ENCODE measurements around the gene NRARP.

Gene NRARP

DNA sequence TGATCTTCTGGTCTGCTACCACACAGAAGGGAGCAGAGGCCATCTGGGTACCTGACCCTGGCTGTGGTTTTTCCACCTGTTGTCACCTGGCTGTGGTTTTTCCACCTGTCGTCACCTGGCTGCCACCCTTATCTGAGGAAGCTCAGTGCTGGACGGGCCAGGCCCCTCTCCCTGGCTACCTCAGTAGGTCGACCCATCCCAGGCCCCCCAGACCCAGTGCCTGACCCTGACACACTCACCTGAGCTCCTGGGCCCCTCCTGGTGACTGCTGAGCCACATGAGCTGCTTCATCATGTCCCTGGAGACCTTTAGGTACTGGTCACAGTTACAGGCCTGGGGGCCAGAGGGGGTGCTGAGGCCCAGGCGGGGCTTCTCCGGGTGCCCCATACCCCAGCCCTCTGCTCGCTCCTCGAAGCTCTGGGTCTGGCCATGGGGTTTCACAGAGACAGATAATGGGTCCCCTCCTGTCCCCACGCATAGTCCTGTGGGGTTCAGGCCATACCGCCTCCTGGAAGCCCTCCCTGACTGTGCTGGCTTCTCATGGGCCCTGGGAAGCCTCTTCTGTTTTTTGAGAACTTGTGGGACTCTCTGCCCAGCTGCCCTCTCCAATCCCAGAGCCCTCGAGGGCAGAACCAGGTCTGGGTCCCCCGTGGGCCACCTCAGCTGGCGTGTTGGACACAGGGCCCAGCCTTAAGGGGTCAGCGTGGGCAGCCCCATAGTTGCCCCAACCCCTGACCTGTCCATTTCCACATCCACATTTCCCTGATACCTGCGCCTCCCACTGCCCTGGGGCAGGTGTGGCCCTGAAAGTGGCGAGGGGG lies 7.5 kb upstream of the NRARP start:
- no CpG with 5 or more reads among the region's 15 CpGs for WGBS (ENCODE audit: insufficient coverage, insufficient read length)
- DNase-seq (ENCODE audit: low read depth, low spot score) = no peak
- Histone ChIP-seq H3K27me3 (ENCODE audit: control insufficient read depth, insufficient read depth, low read length) (no peaks in the 10 kb centered on the region), H3K27ac (ENCODE audit: low read length) (no peak overlapping the region), H3K4me1 (ENCODE audit: control insufficient read depth, insufficient read depth, low read length) (peaks cover 16% of the 10 kb centered on the region), H3K4me3 (ENCODE audit: low read length) (no peak overlapping the region), H3K36me3 (ENCODE audit: control insufficient read depth, insufficient read depth, low read length) (no peaks in the 10 kb centered on the region; the same call in 1 of the 2 replicates), H3K9me3 (ENCODE audit: control insufficient read depth, insufficient read depth, low read length) (no peaks in the 10 kb centered on the region)

DNA sequence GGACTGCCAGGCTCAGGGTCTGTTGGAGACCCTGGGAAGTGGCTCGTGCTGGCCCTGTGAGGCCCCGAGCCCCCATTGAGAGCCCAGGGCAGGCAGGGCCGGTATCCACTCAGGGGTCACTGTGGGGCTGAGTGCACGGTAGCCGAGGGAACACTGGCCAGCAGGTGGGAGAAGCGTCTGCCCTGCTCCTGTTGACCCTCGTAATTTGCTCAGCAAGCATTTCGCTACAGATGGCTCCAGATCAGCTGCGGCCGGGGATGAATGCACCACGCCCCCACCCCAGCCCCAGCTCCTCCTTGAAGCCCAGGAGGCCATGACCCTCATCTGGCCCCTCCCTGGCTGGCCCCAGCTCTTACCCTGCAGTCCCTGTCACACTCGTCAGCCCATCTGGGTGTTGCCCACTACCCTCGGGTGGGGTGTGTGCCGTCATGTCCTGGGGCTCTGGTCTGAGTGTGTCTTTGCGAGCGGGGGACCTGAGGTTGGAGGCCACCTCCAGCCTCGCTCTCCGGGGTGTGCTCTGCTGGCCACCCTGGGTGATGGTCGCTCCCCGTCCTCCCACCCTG lies 6.1 kb upstream of the NRARP start:
- no peak overlapping the region for H3K27ac ChIP-seq (ENCODE audit: low read length)
- H3K27me3 ChIP-seq (ENCODE audit: control insufficient read depth, insufficient read depth, low read length) = no peaks in the 10 kb centered on the region; the same call in 1 of the 2 replicates
- no peak overlapping the region for H3K4me3 ChIP-seq (ENCODE audit: low read length)
- no peaks in the 10 kb centered on the region for H3K9me3 ChIP-seq (ENCODE audit: control insufficient read depth, insufficient read depth, low read length)
- no peak for DNase-seq (ENCODE audit: low read depth, low spot score)
- WGBS (ENCODE audit: insufficient coverage, insufficient read length) = no CpG with 5 or more reads among the region's 20 CpGs
- H3K4me1 ChIP-seq (ENCODE audit: control insufficient read depth, insufficient read depth, low read length) = peaks cover 19% of the 10 kb centered on the region
- H3K36me3 ChIP-seq (ENCODE audit: control insufficient read depth, insufficient read depth, low read length) = no peaks in the 10 kb centered on the region

DNA sequence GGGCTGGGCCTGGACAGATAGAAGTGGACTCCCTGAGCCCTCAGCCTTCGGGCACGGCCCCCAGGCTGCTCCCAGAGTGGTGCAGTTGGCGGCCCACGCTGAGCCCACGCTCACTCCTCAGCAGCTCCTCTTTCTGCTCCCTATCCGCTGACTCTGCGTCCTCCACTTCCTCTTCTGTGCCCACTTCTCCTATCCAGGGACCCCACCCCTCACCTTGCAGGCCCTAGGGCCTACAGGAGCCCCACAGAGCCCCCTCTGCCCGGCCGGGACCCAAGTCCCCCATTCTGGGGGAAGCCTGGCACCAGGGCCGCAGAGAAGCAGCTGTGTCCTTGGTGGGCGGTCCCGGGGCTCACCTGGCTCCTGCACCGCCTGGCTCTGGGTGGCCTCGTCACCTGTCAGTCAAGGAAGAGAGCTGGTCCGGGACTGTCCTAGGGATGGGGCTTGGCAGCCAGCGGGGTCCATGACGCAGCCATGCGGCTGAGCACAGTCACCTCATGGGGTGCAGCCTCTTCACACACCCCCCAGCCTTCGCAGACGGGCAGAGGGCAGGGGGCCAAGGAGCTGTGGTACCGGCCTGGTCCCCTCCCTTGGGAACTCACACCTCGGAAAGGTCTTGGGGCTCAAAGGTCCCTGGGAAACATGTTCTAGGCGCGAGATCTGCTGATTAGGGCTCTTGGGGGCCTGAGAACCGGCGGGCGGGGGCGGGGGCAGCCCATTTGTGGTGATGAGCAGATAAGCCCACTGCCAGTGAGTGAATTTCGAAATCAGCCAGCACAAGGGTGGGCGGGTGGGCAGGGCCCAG lies 5.4 kb upstream of the NRARP start:
- Histone ChIP-seq H3K4me3 (ENCODE audit: low read length) (no peak overlapping the region), H3K27ac (ENCODE audit: low read length) (no peak overlapping the region), H3K4me1 (ENCODE audit: control insufficient read depth, insufficient read depth, low read length) (peaks cover 20% of the 10 kb centered on the region), H3K27me3 (ENCODE audit: control insufficient read depth, insufficient read depth, low read length) (no peaks in the 10 kb centered on the region; the same call in 1 of the 2 replicates), H3K36me3 (ENCODE audit: control insufficient read depth, insufficient read depth, low read length) (no peaks in the 10 kb centered on the region), H3K9me3 (ENCODE audit: control insufficient read depth, insufficient read depth, low read length) (no peaks in the 10 kb centered on the region)
- WGBS (ENCODE audit: insufficient coverage, insufficient read length) = no CpG with 5 or more reads among the region's 30 CpGs
- DNase-seq (ENCODE audit: low read depth, low spot score) = no peak

DNA sequence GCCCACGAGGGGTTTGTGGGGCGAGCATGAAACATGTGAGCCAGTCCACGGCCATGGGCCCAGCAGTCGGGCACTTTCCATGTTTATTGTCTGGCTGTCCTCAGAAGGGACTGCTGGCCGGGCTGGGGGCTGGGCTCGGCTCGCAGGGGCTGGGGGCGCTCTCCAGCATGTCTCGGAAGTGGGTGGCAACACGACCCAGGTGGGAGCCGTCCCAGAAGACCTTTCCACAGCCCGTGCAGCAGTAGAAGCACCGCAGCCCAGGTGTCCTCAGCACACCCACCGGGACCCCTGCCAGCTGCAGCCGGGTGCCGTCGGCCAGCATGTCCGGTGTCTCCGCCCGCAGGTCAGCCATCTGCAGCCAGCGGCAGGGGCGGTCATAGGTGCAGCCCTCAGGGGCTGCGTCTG lies 4.8 kb upstream of the NRARP start:
- Histone ChIP-seq H3K27me3 (ENCODE audit: control insufficient read depth, insufficient read depth, low read length) (no peaks in the 10 kb centered on the region; the same call in 1 of the 2 replicates), H3K4me3 (ENCODE audit: low read length) (no peak overlapping the region), H3K9me3 (ENCODE audit: control insufficient read depth, insufficient read depth, low read length) (no peaks in the 10 kb centered on the region), H3K4me1 (ENCODE audit: control insufficient read depth, insufficient read depth, low read length) (peaks cover 20% of the 10 kb centered on the region), H3K36me3 (ENCODE audit: control insufficient read depth, insufficient read depth, low read length) (no peaks in the 10 kb centered on the region), H3K27ac (ENCODE audit: low read length) (no peak overlapping the region)
- no peak for DNase-seq (ENCODE audit: low read depth, low spot score)
- WGBS (ENCODE audit: insufficient coverage, insufficient read length) = no CpG with 5 or more reads among the region's 23 CpGs

DNA sequence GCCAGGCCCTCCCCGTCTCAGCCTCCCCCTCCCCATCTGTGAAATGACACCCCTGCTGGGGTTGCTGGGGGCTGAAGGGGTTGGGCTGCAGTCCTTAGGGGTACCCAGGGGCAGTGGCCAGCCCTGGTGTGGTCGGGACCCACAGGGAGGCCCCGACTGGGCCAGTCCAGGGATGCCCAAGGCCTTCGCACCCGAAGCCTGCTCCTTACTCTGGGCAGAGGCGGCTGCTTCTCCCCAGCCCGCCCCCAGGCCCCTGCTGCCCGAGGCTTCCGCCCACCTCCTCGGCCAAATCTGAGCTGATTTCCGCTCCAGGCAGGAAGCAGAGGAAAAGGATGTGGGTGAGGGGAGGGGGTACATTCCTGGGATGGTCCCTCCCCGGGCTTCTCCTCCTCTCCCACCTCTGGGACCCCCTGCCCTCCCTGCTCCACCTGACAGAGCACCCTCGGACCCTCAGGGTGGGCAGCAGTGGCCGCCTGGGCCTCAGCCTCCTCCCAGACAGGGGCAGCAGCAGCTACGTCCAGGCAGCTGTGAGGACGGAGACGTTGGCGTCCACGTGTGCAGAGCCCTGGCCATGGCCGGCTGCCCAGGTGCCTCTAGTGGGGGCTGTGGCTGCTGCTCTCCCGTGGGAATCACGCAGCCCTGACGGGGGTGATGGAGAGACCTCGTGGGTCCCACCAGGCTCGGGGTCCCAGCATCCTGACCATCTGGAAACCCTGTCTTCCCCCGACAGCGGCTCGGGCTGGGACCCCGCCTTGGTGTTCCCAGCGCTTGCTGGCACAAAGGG lies 4.2 kb upstream of the NRARP start:
- Histone ChIP-seq H3K27me3 (ENCODE audit: control insufficient read depth, insufficient read depth, low read length) (no peaks in the 10 kb centered on the region; the same call in 1 of the 2 replicates), H3K4me1 (ENCODE audit: control insufficient read depth, insufficient read depth, low read length) (peaks cover 22% of the 10 kb centered on the region), H3K9me3 (ENCODE audit: control insufficient read depth, insufficient read depth, low read length) (no peaks in the 10 kb centered on the region), H3K4me3 (ENCODE audit: low read length) (no peak overlapping the region), H3K27ac (ENCODE audit: low read length) (no peak overlapping the region), H3K36me3 (ENCODE audit: control insufficient read depth, insufficient read depth, low read length) (no peaks in the 10 kb centered on the region)
- no CpG with 5 or more reads among the region's 30 CpGs for WGBS (ENCODE audit: insufficient coverage, insufficient read length)
- no peak for DNase-seq (ENCODE audit: low read depth, low spot score)

DNA sequence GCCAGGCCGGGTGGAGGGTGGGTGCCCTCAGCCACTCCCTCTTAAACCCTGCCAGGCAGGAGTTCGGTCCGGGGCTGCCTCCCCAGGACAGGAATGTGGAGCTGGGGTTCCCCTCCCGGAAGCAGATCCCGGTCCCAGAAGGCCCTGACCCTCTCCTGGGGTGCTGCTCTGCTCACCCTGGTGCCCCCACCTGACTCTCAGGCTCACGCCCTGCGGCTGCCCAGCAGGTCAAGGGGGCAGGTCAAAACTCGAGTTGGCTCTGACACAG lies 3.7 kb upstream of the NRARP start:
- no peaks in the 10 kb centered on the region for H3K9me3 ChIP-seq (ENCODE audit: control insufficient read depth, insufficient read depth, low read length)
- H3K27ac ChIP-seq (ENCODE audit: low read length) = no peak overlapping the region
- H3K4me3 ChIP-seq (ENCODE audit: low read length) = no peak overlapping the region
- no CpG with 5 or more reads among the region's 8 CpGs for WGBS (ENCODE audit: insufficient coverage, insufficient read length)
- H3K27me3 ChIP-seq (ENCODE audit: control insufficient read depth, insufficient read depth, low read length) = no peaks in the 10 kb centered on the region; the same call in 1 of the 2 replicates
- peaks cover 22% of the 10 kb centered on the region for H3K4me1 ChIP-seq (ENCODE audit: control insufficient read depth, insufficient read depth, low read length)
- no peaks in the 10 kb centered on the region for H3K36me3 ChIP-seq (ENCODE audit: control insufficient read depth, insufficient read depth, low read length)
- DNase-seq (ENCODE audit: low read depth, low spot score) = no peak

DNA sequence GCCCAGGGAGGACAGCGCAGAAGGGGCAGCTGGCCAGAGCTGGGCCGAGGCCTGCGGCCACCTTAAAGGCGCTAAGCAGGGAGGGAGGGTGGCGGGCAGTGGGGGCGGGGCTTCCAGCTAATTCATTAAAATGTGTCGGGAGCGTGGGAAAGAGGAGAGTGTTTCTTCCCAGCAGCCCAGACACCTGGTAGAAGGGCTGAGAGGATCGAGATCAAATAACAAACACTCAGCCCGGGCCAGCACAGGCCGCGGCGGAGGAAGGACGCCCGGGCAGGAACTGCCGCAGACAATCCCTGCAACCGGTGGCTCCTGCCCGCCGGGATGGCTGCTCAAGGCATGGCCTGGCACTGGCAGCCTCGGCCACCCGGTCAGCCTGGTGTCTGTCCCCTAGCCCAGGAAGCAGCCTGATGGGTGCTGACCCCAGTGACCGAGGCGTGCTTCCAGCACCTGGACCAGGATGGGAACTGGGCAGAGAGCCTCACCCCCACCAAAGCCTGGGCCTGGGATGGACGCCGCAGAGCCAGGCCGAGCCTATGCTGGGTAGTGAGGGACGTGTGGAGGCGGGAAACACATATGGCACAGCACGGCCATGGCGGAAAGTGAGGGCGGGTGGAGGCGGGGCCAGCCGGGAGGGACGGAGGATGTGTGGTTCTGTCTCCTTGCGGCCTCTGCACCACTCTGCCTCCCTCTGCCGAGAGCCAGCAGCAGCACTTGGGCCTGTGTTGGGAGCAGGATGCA lies 3.2 kb upstream of the NRARP start:
- no peaks in the 10 kb centered on the region; the same call in 1 of the 2 replicates for H3K27me3 ChIP-seq (ENCODE audit: control insufficient read depth, insufficient read depth, low read length)
- DNase-seq (ENCODE audit: low read depth, low spot score) = no peak
- H3K9me3 ChIP-seq (ENCODE audit: control insufficient read depth, insufficient read depth, low read length) = no peaks in the 10 kb centered on the region
- H3K27ac ChIP-seq (ENCODE audit: low read length) = no peak overlapping the region
- no peak overlapping the region for H3K4me3 ChIP-seq (ENCODE audit: low read length)
- peaks cover 22% of the 10 kb centered on the region for H3K4me1 ChIP-seq (ENCODE audit: control insufficient read depth, insufficient read depth, low read length)
- no CpG with 5 or more reads among the region's 36 CpGs for whole genome bisulfite sequencing (ENCODE audit: insufficient coverage, insufficient read length)
- H3K36me3 ChIP-seq (ENCODE audit: control insufficient read depth, insufficient read depth, low read length) = no peaks in the 10 kb centered on the region

DNA sequence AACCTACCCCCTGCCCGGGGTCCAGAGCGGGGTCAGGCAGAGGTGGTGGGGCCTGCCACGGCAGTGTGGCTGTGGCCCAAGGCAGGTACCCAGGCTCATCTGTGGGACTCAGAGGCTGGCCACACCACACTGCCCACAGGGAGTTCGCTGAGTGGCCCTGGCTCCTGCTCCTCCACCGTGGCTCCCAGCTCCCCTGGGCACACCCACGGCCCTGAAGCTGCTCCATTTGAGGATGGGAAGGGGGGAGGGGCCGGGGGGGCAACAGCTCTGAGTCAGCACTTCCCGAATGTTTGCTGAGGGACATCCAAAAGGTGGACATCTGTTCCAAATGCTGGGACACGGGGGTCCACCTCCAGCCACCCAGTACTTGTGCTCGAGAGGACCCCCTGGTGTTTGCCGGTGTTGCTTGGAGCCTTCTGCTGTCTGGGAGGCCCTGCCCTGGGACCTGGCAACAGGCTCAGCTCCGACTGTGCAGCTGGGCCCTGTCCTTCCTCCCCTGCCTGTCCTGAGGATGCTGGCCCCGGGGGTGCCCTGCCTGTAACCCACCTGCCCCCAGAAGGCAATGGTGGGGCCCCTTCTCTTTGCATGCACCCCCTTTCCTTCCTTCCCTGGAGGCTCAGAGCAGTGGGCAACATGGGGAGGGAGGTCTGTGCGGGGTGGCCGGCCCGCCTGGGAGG lies 2.5 kb upstream of the NRARP start:
- Histone ChIP-seq H3K27me3 (ENCODE audit: control insufficient read depth, insufficient read depth, low read length) (no peaks in the 10 kb centered on the region; the same call in 1 of the 2 replicates), H3K36me3 (ENCODE audit: control insufficient read depth, insufficient read depth, low read length) (no peaks in the 10 kb centered on the region), H3K4me3 (ENCODE audit: low read length) (no peak overlapping the region), H3K4me1 (ENCODE audit: control insufficient read depth, insufficient read depth, low read length) (peaks cover 22% of the 10 kb centered on the region), H3K9me3 (ENCODE audit: control insufficient read depth, insufficient read depth, low read length) (no peaks in the 10 kb centered on the region), H3K27ac (ENCODE audit: low read length) (no peak overlapping the region)
- no peak for DNase-seq (ENCODE audit: low read depth, low spot score)
- WGBS (ENCODE audit: insufficient coverage, insufficient read length) = no CpG with 5 or more reads among the region's 16 CpGs

DNA sequence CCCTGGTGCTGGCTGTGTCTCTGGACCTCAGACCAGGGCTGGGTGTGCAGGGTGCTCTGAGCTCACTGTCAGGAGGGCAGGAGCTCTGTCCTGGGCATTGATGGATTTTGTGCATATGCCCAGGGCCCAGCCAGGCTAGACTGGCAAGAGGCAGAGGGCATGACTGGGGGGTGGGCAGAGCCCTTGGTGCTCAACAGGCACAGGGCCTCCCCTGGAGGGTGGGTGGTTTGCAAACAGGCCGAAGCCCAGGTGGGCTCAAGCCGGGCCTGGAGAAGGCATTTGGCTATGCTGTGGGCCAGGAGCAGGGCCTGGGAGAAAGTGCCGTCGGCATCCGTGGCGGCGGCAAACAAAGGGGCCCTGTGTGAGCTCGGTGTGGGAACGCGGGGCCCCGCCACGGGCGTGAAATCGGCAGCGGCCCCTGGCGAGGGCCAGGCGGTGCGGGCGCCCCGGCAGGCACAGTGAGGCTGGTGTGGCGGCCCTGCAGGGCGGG lies 1.9 kb upstream of the NRARP start:
- Histone ChIP-seq H3K9me3 (ENCODE audit: control insufficient read depth, insufficient read depth, low read length) (no peaks in the 10 kb centered on the region), H3K4me1 (ENCODE audit: control insufficient read depth, insufficient read depth, low read length) (peaks cover 26% of the 10 kb centered on the region), H3K36me3 (ENCODE audit: control insufficient read depth, insufficient read depth, low read length) (no peaks in the 10 kb centered on the region), H3K27ac (ENCODE audit: low read length) (no peak overlapping the region), H3K4me3 (ENCODE audit: low read length) (no peak overlapping the region), H3K27me3 (ENCODE audit: control insufficient read depth, insufficient read depth, low read length) (no peaks in the 10 kb centered on the region; the same call in 1 of the 2 replicates)
- no peak for DNase-seq (ENCODE audit: low read depth, low spot score)
- no CpG with 5 or more reads among the region's 22 CpGs for WGBS (ENCODE audit: insufficient coverage, insufficient read length)
